Calu3 (cell line): Measurements from ENCODE around the gene PRMT2. TPM values are rescaled to one million over a fixed set of nuclear protein-coding genes. Genes with fewer than 3 reads are reported as not detected.
"Not testable (repeated sequence)": the region's sequence is repeated elsewhere in the genome, so short reads cannot be mapped to it uniquely, and the experiment has no call there.

ENCODE experiments used
- BruUV-seq: library from RNA; stranded (reverse); fragments of 400-500 nt; replicated peaks from 2 replicates; lab custom pipeline; 2021; lab: Mats Ljungman, UMichigan
- CTCF ChIA-PET: fragments of 300-600 bp; sonication (Branson Sonifier 250); formaldehyde crosslinking; loops from one replicate; lab custom pipeline; 2022; ENCODE audit warnings: antibody characterized with exemption; lab: Charles Lee
- DNase-seq: peaks from one replicate; pipeline ENCODE4 v3.0.0; 2022
- H3K27ac Mint-ChIP-seq: one replicate; pipeline ENCODE4 v1.8.0; 2022; ENCODE audit warnings: mixed read lengths; ENCODE audit not compliant: unreplicated experiment
- H3K27me3 Mint-ChIP-seq: one replicate; pipeline ENCODE4 v1.8.0; 2022; ENCODE audit warnings: mixed read lengths; ENCODE audit not compliant: unreplicated experiment
- H3K36me3 Mint-ChIP-seq: one replicate; pipeline ENCODE4 v1.8.0; 2022; ENCODE audit warnings: mild to moderate bottlenecking, moderate library complexity, mixed read lengths; ENCODE audit not compliant: insufficient read depth, unreplicated experiment
- H3K4me1 Mint-ChIP-seq: one replicate; pipeline ENCODE4 v1.8.0; 2022; ENCODE audit warnings: mild to moderate bottlenecking, low read depth, mixed read lengths; ENCODE audit not compliant: unreplicated experiment
- H3K4me3 Mint-ChIP-seq: one replicate; pipeline ENCODE4 v1.8.0; 2022; ENCODE audit warnings: mild to moderate bottlenecking, low read depth, moderate library complexity, mixed read lengths; ENCODE audit not compliant: unreplicated experiment
- H3K9me3 Mint-ChIP-seq: one replicate; pipeline ENCODE4 v1.8.0; 2022; ENCODE audit warnings: low read depth, mixed read lengths; ENCODE audit not compliant: unreplicated experiment
- CTCF ChIP-seq: fragments of 200-600 bp; IDR thresholded peaks from one replicate; pipeline ENCODE4 v1.8.0; 2022; ENCODE audit warnings: antibody characterized with exemption; ENCODE audit not compliant: unreplicated experiment
- intact Hi-C: fragments of 100-400 bp; cut with micrococcal nuclease; formaldehyde crosslinking; loops from one replicate; pipeline ENCODE4 v1.10.0; 2022; ENCODE audit not compliant: unreplicated experiment
- total RNA-seq: library from RNA; stranded (reverse); gene quantifications from 2 replicates; pipeline ENCODE4 v1.2.3, GENCODE V29; 2022

PRMT2 gene
- total RNA-seq, 1 experiment from 2014 or later = 59.4 TPM

- no peaks in the 10 kb centered on the region for H3K4me1 Mint-ChIP-seq
- no peaks in the 10 kb centered on the region for H3K9me3 Mint-ChIP-seq
- DNase-seq = no peak
- H3K27me3 Mint-ChIP-seq = no peaks in the 10 kb centered on the region
- BruUV-seq = no TSS peak
- no peak for TF ChIP-seq CTCF
- H3K27ac Mint-ChIP-seq = no peak overlapping the region
- intact Hi-C loops = no loop called here
- H3K4me3 Mint-ChIP-seq = no peak overlapping the region
- CTCF ChIA-PET = no interaction called here
- H3K36me3 Mint-ChIP-seq = peaks cover 21% of the 10 kb centered on the region
Measured at GRCh38 chr21:46665566-46665965, 30.1 kb downstream of the PRMT2 start.

DNA sequence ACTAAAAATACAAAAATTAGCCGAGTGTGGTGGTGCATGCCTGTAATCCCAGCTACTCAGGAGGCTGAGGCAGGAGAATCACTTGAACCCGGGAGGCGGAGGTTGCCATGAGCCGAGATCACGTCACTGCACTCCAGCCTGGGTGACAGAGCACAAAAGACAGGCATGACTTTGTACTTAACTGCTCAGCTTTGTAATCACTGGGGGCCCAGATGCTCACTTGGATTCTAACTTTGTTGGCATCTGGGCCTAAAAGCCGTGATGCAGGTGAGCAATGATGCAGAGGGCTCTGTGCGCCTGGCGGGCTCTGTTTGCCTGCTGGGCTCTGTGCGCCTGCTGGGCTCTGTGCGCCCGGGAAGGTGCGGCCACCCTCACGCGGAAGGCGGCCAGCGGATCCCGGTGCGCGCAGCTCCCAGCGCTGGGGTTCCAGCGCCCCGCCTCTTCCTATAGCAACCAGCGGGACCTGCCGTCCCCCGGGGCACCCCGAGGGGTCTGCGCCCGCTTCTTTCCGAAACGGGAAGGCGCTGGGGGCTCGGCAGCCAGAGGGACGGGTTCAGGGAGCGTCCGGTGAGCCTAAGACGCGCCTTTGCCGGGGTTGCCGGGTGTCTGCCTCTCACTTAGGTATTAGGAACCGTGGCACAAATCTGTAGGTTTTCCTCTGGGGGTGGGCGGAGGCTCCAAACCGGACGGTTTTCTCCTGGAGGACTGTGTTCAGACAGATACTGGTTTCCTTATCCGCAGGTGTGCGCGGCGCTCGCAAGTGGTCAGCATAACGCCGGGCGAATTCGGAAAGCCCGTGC, 31.7 kb downstream of the PRMT2 start:
- Mint-ChIP-seq H3K4me1 (no peaks in the 10 kb centered on the region), H3K27me3 (no peaks in the 10 kb centered on the region), H3K27ac (no peak overlapping the region), H3K4me3 (peak overlapping the region; percentile 72), H3K9me3 (no peaks in the 10 kb centered on the region), H3K36me3 (peaks cover 21% of the 10 kb centered on the region)
- intact Hi-C loops = no loop called here
- DNase-seq = peak; percentile 48
- no peak for TF ChIP-seq CTCF
- no TSS peak for BruUV-seq
- CTCF ChIA-PET = interaction anchor here (0.7 kb wide), 1 partner anchor 22 kb away, joined by 4 read pairs; no protein-coding TSS in a partner anchor

- no peaks in the 10 kb centered on the region for H3K27me3 Mint-ChIP-seq
- TF ChIP-seq CTCF = no peak
- peak overlapping the region; percentile 72 for H3K4me3 Mint-ChIP-seq
- no TSS peak for BruUV-seq
- peak overlapping the region; percentile 60 for H3K27ac Mint-ChIP-seq
- CTCF ChIA-PET = interaction anchor here (0.7 kb wide), 1 partner anchor 23 kb away, joined by 4 read pairs; no protein-coding TSS in a partner anchor
- peak; percentile 48 for DNase-seq
- no peaks in the 10 kb centered on the region for H3K4me1 Mint-ChIP-seq
- H3K36me3 Mint-ChIP-seq = peaks cover 20% of the 10 kb centered on the region
- no peaks in the 10 kb centered on the region for H3K9me3 Mint-ChIP-seq
- intact Hi-C loops = no loop called here
Measured at GRCh38 chr21:46667741-46668380, 32.4 kb downstream of the PRMT2 start.

DNA sequence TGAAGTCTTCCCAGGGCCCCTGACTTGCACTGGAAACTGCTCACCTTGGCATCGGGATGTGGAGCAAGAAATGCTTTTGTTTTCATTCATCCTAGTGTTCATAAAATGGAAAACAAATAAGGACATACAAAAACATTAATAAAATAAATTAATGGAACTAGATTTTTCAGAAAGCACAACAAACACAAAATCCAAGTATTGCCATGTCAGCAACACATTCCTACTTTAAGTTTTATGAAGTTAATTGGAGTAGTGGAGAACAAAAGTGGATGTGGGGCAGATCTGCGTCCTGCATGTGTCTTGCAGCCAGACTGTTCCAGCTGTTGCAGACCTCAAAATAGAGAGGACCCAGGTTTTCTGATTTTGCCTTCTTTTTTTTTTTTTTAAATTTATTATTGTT, 32.9 kb downstream of the PRMT2 start:
- H3K36me3 Mint-ChIP-seq = peaks cover 15% of the 10 kb centered on the region
- no peaks in the 10 kb centered on the region for H3K9me3 Mint-ChIP-seq
- TF ChIP-seq CTCF = no peak
- peak overlapping the region; percentile 60 for H3K27ac Mint-ChIP-seq
- no peaks in the 10 kb centered on the region for H3K27me3 Mint-ChIP-seq
- H3K4me1 Mint-ChIP-seq = no peaks in the 10 kb centered on the region
- CTCF ChIA-PET = interaction anchor here (0.7 kb wide), 1 partner anchor 24 kb away, joined by 4 read pairs; no protein-coding TSS in a partner anchor
- TSS peak; percentile 37 for BruUV-seq
- no peak for DNase-seq
- peak overlapping the region; percentile 72 for H3K4me3 Mint-ChIP-seq
- intact Hi-C loops = no loop called here

- H3K27me3 Mint-ChIP-seq, H3K9me3 Mint-ChIP-seq, intact Hi-C loops, BruUV-seq, H3K4me3 Mint-ChIP-seq, H3K4me1 Mint-ChIP-seq, DNase-seq, H3K27ac Mint-ChIP-seq, CTCF ChIA-PET: not testable (repeated sequence)
- peaks cover 13% of the 10 kb centered on the region for H3K36me3 Mint-ChIP-seq
Measured at GRCh38 chr21:46668904-46669303, 33.4 kb downstream of the PRMT2 start.
